Urothelium cell line (cell line): ENCODE data around the gene TUSC7.
A peak's percentile ranks its signal among the peaks of the same experiment; 100 is the strongest.

Source experiments
- DNase-seq: peaks from one replicate; pipeline ENCODE4 v3.0.0; 2011; ENCODE audit warnings: low spot score, mixed read lengths
- FAIRE-seq: peaks from 2 replicates; lab custom pipeline; 2011; peaks lifted over from hg19 to GRCh38; lab: Jason Lieb, UNC

Gene TUSC7

DNA sequence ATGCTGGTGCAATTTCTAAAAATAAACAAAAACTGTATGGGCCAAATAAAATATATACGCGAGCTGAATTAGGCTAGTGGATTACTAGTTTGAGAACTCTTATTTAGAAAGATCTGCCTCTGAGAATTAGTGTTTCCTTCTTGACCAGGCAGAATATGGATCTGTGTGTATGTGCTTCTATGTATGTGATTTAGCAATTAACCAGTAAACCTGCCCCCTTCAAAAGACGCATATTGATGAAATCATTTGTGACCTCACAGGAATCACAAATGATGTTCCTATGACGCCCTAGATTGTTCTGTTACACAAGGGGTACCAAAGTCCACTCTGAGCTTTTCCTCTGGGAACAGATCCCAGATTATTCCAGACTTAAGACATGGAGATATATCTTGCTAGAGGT is at the start of gene TUSC7:
Gene TUSC7, plus strand, starts transcription at position 301 of the 400 bp plus-strand sequence.
- DNase-seq = no peak
- FAIRE-seq = no peak

DNA sequence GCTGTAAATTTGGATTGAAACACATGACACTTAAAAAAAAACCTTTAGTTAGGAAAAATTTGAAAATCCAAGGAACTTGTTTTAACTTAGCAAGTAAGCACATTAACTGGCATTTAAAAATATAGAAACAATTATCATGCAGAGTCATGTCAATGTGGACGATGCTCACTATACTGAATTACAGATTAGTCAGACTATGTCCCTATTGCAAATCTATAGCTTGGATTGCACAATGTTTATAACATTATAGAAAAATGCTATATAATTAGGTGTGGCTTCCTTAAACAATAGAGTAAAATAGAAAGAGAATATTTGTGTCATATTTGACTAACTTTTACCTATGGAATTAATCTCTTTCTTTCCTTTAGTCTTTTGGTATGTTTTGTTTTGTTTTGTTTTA is 48.4 kb upstream of the TUSC7 start:
- no peak for DNase-seq
- FAIRE-seq = no peak

GRCh38 chr3:116663161-116664110 is 46.1 kb upstream of the TUSC7 start:
- no peak for DNase-seq
- no peak for FAIRE-seq

DNA sequence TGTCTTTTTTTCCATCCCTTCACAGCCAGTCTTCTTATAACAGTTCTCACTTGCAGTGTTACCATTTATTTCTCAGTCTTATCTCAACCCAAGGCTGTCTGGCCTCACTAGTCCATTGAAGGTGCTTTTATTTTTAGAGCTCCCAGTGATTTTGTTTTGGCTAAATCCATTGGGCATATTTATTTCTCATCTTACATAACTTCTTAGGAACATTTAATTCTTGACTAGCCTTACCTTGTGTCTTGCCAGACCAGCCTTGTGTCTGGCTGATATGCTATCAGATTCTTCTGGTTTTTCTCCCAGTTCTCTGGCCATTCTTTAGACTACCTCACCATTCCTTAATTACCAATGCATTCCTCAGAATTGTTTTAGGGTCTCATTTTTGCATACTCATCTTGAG is 42.3 kb upstream of the TUSC7 start:
- DNase-seq (no peak), FAIRE-seq (no peak)

GRCh38 chr3:116667791-116668190 is 41.8 kb upstream of the TUSC7 start:
- no peak for DNase-seq
- FAIRE-seq = no peak

DNA sequence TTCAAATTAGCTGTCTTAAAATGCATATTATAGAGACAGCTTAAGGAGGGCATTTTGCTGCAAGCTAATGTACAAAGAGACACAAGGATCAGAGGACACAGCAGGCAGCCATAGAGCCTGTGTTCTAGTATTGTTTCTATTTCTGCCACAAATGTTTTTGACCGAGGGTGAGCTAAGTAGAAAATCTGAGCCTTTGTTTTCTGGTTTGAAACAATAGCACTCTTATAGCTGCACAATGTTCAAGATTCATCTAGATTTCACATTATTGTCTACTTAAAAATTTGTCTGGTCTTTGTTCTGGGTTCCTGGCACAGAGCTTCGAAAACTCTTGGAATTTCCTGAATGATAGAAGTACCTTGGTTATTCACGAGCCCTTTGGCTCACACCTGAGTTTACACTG is 40.0 kb upstream of the TUSC7 start:
- DNase-seq (no peak), FAIRE-seq (no peak)

DNA sequence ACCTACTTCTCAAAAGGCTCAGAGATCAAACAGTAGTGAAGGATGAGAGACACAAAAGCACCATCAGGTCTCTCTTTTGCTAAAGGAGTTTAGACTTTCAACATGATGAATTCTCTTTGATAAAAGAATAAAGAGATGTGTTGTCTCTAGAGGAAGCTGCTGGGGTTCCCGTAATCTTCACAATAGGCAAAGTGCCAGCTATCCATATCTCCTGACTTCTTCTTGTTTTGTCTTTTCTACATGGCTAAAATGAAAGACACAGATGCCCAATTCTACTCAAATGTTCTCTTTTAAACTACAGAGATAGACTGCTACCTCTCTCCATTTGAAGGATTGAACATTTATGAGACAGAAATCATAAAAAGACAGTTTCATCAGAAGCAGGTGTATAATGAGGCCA is 38.4 kb upstream of the TUSC7 start:
- DNase-seq (no peak), FAIRE-seq (no peak)

- no peak for FAIRE-seq
- DNase-seq = no peak
Measured at GRCh38 chr3:116678853-116679252, 30.7 kb upstream of the TUSC7 start.

DNA sequence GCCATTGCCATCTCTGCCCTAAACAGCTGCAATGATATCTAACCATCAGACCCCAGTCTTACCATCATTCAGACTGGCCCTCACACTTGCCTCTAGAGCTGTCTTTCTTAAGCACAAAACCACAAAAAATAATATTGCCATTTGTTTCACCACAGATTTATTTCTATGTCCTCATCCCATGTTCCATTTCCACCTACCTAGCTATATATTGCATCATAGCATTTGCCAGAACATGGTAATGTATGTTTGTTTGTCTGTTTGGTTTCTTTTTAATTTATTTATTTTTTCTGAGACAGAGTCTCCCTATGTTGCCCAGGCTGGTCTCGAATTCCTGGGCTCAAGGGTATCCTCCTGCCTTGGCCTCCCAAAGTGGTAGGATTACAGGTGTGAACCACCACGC is 18.5 kb upstream of the TUSC7 start:
- FAIRE-seq = peak; percentile 42
- no peak for DNase-seq

- no peak for FAIRE-seq
- DNase-seq = no peak
Measured at GRCh38 chr3:116701070-116701469, 8.5 kb upstream of the TUSC7 start.

DNA sequence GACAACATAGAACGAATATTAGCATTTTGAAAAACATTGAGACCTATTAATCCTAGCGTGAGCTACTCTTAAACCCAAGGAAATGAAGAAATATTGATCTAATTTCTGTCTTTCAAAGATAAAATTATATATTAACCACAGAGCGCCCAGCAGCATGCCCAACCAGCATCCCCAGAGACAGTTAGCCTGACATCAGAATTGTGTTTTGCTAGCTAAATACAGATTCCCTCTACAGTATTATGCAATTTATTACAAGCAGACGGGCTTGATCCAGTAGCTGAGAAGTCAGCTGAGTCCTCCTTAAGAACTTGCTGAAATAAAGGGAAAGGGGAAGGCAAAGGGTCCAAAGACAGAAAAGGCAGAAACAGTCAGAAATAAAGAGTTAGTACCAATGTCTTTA is 7.2 kb upstream of the TUSC7 start:
- FAIRE-seq = no peak
- DNase-seq = no peak

DNA sequence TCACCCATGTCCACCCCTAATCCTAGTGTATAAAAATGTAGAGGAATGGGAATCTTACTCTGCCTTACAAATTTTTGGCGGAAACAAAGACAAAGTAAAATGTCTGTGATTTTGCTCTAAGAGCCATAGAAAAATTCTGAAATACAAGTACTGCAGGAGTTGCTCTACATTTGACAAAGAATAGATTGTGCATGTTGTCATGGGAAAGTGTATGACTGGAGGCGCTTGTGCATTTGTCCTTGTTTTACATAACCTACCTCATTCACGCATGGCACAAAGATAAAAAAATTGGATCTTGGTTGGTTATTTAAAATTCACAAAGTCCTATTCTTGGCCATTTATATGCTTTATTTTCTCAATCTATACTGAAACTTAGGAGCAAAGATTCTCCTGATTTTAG is 2.0 kb upstream of the TUSC7 start:
- DNase-seq (no peak), FAIRE-seq (no peak)

DNA sequence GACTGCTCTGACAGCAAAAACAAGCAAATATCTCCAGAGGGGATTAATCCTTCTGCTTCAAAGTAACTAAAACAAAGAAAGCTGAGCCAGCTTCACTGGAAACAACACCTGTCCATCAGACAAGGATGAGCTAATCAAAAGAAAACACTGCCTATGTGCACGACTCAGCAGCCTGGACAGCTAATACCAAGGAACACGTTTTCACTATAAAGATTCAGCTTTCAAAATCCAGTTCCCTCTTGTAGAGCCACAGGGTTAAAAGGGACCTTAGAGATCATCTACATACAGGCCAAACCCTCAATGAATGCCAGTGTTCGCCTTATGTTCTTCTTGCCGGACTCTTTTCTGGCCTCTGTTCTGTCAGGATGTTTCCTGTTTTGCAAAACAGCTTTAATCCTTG is 6.9 kb downstream of the TUSC7 start:
- no peak for DNase-seq
- FAIRE-seq = no peak

GRCh38 chr3:116717566-116717965 is 8.0 kb downstream of the TUSC7 start:
- DNase-seq = no peak
- no peak for FAIRE-seq

DNA sequence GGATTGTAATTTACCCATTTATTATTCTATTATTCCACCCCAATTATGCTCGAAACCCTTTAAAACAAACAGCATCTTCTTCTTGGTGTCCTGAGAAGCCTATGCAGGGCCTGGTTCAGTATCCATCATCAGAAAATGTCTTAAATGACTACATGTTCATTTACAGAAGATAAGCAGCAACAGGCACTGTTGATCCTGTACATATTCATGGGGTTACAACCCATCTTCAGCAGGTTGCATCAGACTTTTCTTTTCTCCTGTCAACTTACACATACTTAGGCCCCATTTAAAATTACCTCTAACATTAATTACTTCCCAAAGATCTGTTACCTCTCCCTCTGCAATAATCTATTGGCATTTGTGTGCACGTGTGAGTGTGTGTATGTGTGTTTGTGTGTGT is 18.9 kb downstream of the TUSC7 start:
- FAIRE-seq = no peak
- no peak for DNase-seq

- FAIRE-seq (no peak), DNase-seq (no peak)
Measured at GRCh38 chr3:116734243-116734642, 24.7 kb downstream of the TUSC7 start.

DNA sequence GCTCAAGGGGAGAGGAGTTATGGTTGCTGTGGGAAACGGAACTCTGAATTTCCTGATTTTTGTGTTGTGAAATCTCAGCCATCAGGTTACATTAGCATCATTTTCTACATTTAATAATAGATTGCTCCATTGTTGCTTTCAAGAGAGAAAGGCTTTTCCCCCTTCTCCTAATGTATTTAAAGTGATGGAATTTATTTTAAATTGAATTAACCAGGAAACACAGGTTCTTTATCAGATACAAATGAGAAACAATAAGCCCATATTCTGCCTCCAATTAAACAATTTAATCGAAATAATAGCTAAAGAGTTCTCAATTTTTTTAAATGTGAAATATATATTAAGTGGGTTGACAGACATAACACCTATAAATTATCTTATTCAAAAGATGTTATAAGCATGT is 30.1 kb downstream of the TUSC7 start:
- DNase-seq = no peak

DNA sequence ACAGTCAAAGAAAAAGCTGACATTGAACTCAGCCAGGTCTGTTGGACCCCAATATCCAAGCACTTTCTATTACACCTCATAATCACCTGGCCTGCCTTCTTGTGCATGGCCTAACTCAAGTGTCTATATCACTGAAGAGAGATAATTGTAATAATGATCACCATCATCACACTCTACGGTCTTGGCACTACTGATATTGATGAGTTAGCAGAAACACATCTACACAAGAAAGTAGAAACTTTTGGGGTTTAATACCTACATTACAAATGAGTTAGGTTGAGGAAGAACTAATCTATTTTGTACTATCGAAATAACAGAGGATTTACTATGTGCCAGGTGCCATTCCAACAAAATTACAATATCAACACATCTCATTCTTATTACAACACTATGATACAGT is 30.7 kb downstream of the TUSC7 start:
- no peak for FAIRE-seq

More for the DNA sequence above, 30.1 kb downstream of the TUSC7 start:
- FAIRE-seq = no peak

DNA sequence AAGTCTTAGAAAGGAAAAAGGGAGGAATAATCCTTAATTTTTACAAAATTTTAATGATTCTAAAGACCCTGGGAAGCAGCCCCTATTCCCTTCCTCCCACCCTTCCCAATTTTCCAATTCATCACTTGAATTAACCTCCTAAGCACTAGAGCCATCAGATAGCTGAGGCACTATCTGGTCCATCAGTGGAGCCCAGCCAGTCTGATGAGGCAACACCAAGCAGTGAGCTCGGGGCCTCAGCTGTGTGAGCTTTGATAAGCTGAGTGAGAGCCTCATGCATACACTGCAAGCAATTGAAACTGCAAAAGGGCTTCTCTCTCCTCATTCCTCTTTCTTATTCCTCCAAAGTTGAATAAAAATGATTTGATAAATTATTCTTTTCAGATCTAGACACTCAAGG is 31.9 kb downstream of the TUSC7 start:
- no peak for FAIRE-seq
- DNase-seq = no peak

More for the DNA sequence above, 30.7 kb downstream of the TUSC7 start:
- DNase-seq = no peak

- DNase-seq (no peak), FAIRE-seq (no peak)
Measured at GRCh38 chr3:116743062-116743461, 33.5 kb downstream of the TUSC7 start.

DNA sequence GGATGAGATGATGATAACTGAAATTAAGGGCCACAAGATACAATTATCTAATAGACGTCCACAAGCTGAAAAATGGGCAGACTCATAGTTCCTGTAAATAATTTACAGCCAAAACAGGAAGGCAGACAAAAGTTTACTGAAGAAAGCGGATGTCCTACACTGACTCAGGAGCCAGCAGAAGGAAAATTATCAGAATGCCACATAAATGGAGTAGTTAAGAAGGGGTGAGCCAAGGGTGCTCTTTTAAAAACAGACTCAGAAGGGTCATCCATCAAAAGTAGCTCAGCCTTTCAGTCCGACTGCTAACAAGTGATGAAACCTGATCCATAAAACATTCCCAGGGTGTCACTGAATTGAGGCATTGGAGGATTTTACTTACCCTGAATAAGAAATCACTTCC is 39.8 kb downstream of the TUSC7 start:
- DNase-seq (no peak), FAIRE-seq (no peak)

DNA sequence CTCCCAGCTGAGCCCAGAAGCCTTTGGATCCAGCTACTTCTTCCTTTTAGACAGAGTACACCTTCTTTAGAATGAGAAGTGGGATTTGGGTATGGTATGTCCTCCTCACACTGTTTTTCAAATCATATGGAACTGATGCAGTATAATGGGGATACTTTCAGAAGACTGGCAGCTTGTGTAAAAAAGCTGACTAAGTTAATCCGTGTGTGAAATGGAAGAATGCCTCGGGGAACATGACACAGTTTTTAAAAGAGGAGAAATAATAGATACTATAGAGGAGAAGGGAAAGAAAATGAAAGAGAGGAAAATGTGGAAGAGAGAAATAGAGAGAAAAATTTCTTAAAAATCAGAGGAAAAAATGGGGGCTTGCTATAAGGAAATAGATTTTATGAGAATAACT is 47.7 kb downstream of the TUSC7 start:
- DNase-seq (no peak), FAIRE-seq (no peak)

DNA sequence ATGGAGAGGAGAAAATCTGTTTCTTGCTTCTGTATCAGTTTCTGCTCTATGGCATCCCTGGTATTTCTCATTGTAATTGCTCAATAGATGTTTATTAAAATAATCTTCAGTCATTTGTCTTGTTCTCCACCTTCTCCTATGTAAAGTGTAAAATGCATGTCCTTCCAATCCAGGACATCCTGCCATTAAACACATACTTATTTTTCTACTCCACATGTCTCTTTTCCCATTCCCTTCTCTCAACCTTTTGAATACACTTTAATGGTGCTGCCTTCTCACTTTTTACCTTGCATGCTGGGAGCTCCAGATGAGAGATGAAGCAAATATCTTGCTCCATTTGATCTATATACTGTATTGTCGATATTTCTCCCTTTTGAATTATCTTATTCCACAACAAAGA is 49.7 kb downstream of the TUSC7 start:
- FAIRE-seq (no peak), DNase-seq (no peak)
